ENCODE results near the gene RANGRF.

DNA sequence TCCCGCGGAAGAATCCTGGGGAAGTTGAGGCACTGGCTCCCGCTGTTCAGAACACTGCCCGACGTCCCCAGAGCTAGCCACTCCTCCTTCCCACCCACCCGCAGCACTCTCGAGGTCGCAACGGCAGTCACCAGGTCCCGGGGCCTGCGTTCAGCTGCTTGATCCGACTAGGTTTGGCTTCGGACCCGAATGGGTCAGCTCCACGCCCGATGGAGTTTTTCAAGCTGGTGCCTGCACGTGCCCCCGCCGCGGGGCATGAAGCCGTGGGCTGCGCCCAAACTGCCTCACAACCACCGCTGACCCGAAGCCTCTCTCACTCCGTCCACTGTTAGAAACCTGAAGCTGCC is 38.8 kb downstream of the RANGRF start:
- TF ChIP-seq, protein P1, sequence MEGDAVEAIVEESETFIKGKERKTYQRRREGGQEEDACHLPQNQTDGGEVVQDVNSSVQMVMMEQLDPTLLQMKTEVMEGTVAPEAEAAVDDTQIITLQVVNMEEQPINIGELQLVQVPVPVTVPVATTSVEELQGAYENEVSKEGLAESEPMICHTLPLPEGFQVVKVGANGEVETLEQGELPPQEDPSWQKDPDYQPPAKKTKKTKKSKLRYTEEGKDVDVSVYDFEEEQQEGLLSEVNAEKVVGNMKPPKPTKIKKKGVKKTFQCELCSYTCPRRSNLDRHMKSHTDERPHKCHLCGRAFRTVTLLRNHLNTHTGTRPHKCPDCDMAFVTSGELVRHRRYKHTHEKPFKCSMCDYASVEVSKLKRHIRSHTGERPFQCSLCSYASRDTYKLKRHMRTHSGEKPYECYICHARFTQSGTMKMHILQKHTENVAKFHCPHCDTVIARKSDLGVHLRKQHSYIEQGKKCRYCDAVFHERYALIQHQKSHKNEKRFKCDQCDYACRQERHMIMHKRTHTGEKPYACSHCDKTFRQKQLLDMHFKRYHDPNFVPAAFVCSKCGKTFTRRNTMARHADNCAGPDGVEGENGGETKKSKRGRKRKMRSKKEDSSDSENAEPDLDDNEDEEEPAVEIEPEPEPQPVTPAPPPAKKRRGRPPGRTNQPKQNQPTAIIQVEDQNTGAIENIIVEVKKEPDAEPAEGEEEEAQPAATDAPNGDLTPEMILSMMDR (IDR thresholded peaks at IDR 0.05), result no peak
- TF ChIP-seq POLR2A (IDR thresholded peaks at IDR 0.05), result no peak

Data from body of pancreas (tissue), 4 donors.